BLaER1 treated with 17β-estradiol and CSF1 and Interleukin-3, amounts not matched to agents 10 nM and 100 nM (cell line): ENCODE data around the gene CSNK1D.
A peak's percentile ranks its signal among the peaks of the same experiment; 100 is the strongest.

Experiments
- H3K27ac ChIP-seq, 11 experiments: shearing (Covaris generic); formaldehyde crosslinking; 2 replicates each; pipeline ENCODE4 v1.8.1; 2022
- H3K27me3 ChIP-seq, 11 experiments: shearing (Covaris generic); formaldehyde crosslinking; 2 replicates each; pipeline ENCODE4 v1.8.1; 2022
- H3K36me3 ChIP-seq, 11 experiments: shearing (Covaris generic); formaldehyde crosslinking; 2 replicates each; pipeline ENCODE4 v1.8.1; 2022
- H3K4me1 ChIP-seq, 10 experiments: shearing (Covaris generic); formaldehyde crosslinking; 2 replicates each; pipeline ENCODE4 v1.8.1; 2022
- H3K4me2 ChIP-seq, 11 experiments: shearing (Covaris generic); formaldehyde crosslinking; 2 replicates each; pipeline ENCODE4 v1.8.1; 2022
- H3K4me3 ChIP-seq, 10 experiments: shearing (Covaris generic); formaldehyde crosslinking; 2 replicates each; pipeline ENCODE4 v1.8.1; 2022
- H3K9ac ChIP-seq, 11 experiments: shearing (Covaris generic); formaldehyde crosslinking; 2 replicates each; pipeline ENCODE4 v1.8.1; 2022
- H3K9me3 ChIP-seq, 11 experiments: shearing (Covaris generic); formaldehyde crosslinking; replicated peaks in 1 of 11; 2 replicates each; pipeline ENCODE4 v1.8.1; 2022
- H4K20me1 ChIP-seq, 11 experiments: shearing (Covaris generic); formaldehyde crosslinking; 2 replicates each; pipeline ENCODE4 v1.8.1; 2022
- Cebpa-rat ChIP-seq, 11 experiments: shearing (Covaris generic); IDR thresholded peaks; 2 replicates each; pipeline ENCODE4 v1.8.1; 2022

CSNK1D gene

DNA sequence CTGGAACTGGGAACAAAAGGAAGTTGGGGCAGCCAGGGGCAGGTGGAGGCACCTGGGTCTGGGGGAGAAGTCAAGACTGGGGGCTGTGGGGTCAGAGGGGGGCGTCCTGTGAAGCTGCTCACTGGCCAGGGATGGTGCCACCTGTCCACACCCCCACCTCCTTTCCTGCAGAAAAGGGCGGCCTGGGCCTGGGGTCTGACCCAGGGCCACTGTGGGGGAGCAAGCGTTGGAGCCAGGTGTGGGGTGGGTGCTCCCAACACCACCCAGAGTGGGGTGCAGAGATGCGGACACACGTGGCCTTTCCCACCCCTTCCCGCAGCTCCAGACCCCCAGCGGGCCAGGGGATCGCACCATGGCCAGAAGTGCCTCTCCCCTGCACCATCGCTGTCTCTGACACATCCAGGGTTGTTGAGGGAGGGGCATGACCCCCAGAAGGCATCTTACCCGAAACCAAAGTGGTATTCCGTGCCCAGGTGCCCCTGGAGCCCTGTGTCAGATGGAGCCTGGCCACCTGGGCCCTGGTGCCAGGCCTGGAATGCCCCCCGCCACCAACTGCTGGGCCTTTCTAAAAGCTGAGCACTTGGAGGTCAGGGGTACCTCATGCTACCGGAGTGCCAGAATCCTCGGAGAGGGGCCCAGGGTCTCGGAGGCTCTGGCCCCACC, 47.2 kb downstream of the CSNK1D start:
- Histone ChIP-seq H3K4me2 (peak overlapping the region in 5 of 11 experiments; percentile 5 to 99 (median 96); a peak in 6 of 22 replicates), H3K4me1 (peaks cover 21 to 44% (median 36%) of the 10 kb centered on the region in 10 experiments)

DNA sequence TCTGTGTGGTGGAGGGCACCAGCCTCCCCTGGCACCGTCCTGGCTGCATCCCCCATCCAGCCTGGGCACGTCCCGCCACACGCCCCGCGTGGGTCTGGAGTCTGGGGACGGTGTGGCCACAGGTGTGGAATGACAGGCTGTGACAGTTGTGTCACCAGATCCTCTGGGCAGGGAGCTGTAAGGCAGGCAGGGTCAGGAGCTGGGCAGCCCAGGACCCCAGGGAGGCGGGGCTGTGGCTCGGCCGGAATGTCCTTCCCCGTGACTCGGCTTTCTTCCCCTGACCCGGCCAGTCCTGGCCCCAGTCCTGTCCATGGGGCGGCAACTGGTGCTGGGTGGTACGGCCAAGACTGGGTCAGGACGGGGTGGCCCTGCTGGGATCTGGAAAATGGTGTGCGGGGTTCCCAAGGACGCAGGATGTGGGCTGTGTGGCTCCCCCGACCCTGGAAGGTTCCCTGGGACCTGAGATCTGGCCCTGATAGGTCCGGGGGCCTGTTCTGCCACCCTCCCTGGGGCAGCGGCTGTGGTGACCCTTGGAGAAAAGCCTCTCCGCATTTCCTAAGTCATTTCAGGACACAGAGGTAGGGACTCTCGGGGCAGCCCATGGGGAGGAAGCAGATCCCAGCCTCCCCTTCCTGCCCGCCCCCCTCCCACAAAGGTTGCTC, 48.0 kb downstream of the CSNK1D start:
- H3K4me2 ChIP-seq = peak overlapping the region in 2 of 11 experiments; percentile 6 to 7; a peak in 2 of 22 replicates
- peaks cover 0 to 17% (median 16%) of the 10 kb centered on the region in 11 experiments; a peak in 16 of 22 replicates for H4K20me1 ChIP-seq
- no peak overlapping the region for H3K9ac ChIP-seq
- H3K4me3 ChIP-seq = no peak overlapping the region
- peaks cover 0 to 21% (median 0%) of the 10 kb centered on the region in 11 experiments; a peak in 8 of 22 replicates for H3K27me3 ChIP-seq
- H3K4me1 ChIP-seq = peaks cover 21 to 40% (median 32%) of the 10 kb centered on the region in 10 experiments
- no peaks in the 10 kb centered on the region for H3K9me3 ChIP-seq
- H3K27ac ChIP-seq = no peak overlapping the region
- no peak for TF ChIP-seq Cebpa-rat (IDR thresholded peaks at IDR 0.05)
- H3K36me3 ChIP-seq = peaks cover 0 to 7% (median 0%) of the 10 kb centered on the region in 11 experiments; a peak in 2 of 22 replicates

More for the DNA sequence above, 47.2 kb downstream of the CSNK1D start:
- TF ChIP-seq Cebpa-rat (IDR thresholded peaks at IDR 0.05) = no peak
- H3K27ac ChIP-seq = peak overlapping the region in 1 of 11 experiments; percentile 20; a peak in 1 of 22 replicates
- H4K20me1 ChIP-seq = peaks cover 0 to 24% (median 20%) of the 10 kb centered on the region in 11 experiments; a peak in 16 of 22 replicates
- H3K27me3 ChIP-seq = peaks cover 0 to 21% (median 0%) of the 10 kb centered on the region in 11 experiments; a peak in 8 of 22 replicates
- no peaks in the 10 kb centered on the region for H3K9me3 ChIP-seq
- no peak overlapping the region for H3K4me3 ChIP-seq
- H3K36me3 ChIP-seq = peaks cover 0 to 10% (median 0%) of the 10 kb centered on the region in 11 experiments; a peak in 2 of 22 replicates
- peak overlapping the region in 2 of 11 experiments; percentile 7 to 59; a peak in 1 of 22 replicates for H3K9ac ChIP-seq

DNA sequence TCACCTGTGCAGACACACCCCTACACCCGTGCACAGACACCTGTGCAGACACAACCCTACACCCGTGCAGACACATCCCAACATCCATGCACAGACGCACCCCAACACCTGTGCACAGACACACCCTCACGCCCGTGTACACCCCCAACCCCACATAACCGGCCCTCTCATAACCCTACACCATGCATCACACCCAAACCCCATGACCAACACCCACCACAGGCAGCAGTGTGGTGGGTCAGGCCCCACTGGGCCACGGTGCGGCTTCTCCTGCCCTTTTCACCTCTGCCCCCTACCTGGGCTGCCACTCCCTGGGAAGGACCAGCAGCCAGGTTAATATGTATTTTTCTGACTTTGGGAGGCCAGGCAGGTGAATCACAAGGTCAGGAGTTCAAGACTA, 48.8 kb downstream of the CSNK1D start:
- TF ChIP-seq Cebpa-rat (IDR thresholded peaks at IDR 0.05) = no peak
- H3K4me1 ChIP-seq = peaks cover 20 to 39% (median 28%) of the 10 kb centered on the region in 10 experiments

DNA sequence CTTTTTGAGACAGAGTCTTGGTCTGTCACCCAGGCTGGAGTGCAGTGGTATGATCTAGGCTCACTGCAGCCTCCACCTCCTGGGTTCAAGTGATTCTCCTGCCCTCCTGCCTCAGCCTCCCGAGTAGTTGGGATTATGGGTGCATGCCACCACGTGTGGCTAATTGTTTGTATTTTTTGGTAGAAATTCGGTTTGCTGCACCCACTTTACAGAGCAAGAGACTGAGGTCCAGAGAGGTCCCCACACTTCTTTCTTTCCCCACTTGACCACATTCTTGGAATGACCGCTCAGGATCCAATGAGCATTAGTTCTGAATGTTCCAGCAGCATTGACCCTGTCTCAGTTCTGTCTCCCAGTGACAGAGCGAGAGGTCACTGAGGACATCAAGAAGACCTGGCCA, 50.0 kb downstream of the CSNK1D start:
- peaks cover 12 to 48% (median 24%) of the 10 kb centered on the region in 10 experiments for H3K4me1 ChIP-seq
- no peak overlapping the region for H3K27ac ChIP-seq
- no peaks in the 10 kb centered on the region for H3K36me3 ChIP-seq
- H3K4me2 ChIP-seq = no peak overlapping the region
- peaks cover 0 to 9% (median 0%) of the 10 kb centered on the region in 11 experiments; a peak in 5 of 22 replicates for H3K27me3 ChIP-seq
- H3K4me3 ChIP-seq = no peak overlapping the region
- no peaks in the 10 kb centered on the region for H4K20me1 ChIP-seq
- no peak overlapping the region for H3K9ac ChIP-seq
- no peaks in the 10 kb centered on the region for H3K9me3 ChIP-seq
- no peak for TF ChIP-seq Cebpa-rat (IDR thresholded peaks at IDR 0.05)

More for the DNA sequence above, 48.8 kb downstream of the CSNK1D start:
- Histone ChIP-seq H3K9me3 (no peaks in the 10 kb centered on the region), H3K27ac (no peak overlapping the region), H3K4me2 (no peak overlapping the region), H3K36me3 (peaks cover 0 to under 1% (median 0%) of the 10 kb centered on the region in 11 experiments; a peak in 1 of 22 replicates), H3K27me3 (peaks cover 0 to 21% (median 0%) of the 10 kb centered on the region in 11 experiments; a peak in 8 of 22 replicates), H3K9ac (no peak overlapping the region), H4K20me1 (peaks cover 0 to 8% (median 7%) of the 10 kb centered on the region in 11 experiments; a peak in 15 of 22 replicates), H3K4me3 (no peak overlapping the region)

DNA sequence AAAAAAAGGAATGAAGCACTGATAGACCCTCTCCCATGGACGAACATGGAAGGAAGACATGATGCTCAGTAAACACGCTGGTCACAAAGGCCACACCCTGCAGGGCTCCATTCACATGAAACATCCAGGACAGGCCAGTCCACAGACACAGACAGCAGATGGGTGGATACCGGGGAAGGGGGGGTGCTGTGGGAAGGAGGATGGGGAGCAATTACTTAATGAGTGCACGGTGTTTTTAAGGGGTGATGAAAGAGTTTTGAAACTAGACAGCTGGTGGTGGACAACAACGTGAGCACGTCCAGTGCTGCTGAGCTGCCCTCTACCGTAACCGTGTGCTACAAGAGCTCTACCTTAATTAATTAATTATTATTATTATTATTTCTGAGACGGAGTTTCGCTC, 50.7 kb downstream of the CSNK1D start:
- H3K27ac ChIP-seq = no peak overlapping the region
- no peak for TF ChIP-seq Cebpa-rat (IDR thresholded peaks at IDR 0.05)
- H3K4me1 ChIP-seq = peaks cover 5 to 49% (median 23%) of the 10 kb centered on the region in 10 experiments
- no peak overlapping the region for H3K4me3 ChIP-seq
- H3K4me2 ChIP-seq = no peak overlapping the region
- peaks cover 0 to 2% (median 0%) of the 10 kb centered on the region in 11 experiments; a peak in 1 of 22 replicates for H3K27me3 ChIP-seq
- no peak overlapping the region for H3K9ac ChIP-seq
- H3K9me3 ChIP-seq = no peaks in the 10 kb centered on the region
- no peaks in the 10 kb centered on the region for H3K36me3 ChIP-seq
- H4K20me1 ChIP-seq = no peaks in the 10 kb centered on the region

DNA sequence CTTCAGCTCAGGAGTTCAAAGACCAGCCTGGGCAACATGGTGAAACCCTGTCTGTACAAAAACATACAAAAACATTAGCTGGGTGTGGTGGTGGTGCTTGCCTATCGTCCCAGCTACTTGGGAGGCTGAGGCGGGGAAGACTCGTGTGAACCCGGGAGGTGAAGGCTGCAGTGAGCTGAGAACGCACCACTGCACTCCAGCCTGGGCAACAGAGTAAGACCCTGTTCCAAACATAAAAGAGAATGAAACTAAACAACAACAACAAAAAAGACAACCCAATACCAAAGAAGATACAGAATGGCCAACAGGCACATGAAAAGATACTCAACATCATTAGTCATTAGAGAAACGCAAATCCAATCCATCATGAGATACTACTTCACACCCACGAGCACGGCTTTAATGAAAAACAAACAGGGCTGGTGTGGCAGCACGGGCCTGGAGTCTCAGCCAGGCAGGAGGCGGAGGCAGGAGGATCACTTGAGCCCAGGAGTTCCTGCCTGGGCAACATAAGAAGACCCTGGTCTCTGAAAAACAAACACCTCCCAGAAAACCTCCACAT, 52.1 kb downstream of the CSNK1D start:
- no peaks in the 10 kb centered on the region for H3K27me3 ChIP-seq
- H3K27ac ChIP-seq = no peak overlapping the region
- TF ChIP-seq Cebpa-rat (IDR thresholded peaks at IDR 0.05) = no peak

DNA sequence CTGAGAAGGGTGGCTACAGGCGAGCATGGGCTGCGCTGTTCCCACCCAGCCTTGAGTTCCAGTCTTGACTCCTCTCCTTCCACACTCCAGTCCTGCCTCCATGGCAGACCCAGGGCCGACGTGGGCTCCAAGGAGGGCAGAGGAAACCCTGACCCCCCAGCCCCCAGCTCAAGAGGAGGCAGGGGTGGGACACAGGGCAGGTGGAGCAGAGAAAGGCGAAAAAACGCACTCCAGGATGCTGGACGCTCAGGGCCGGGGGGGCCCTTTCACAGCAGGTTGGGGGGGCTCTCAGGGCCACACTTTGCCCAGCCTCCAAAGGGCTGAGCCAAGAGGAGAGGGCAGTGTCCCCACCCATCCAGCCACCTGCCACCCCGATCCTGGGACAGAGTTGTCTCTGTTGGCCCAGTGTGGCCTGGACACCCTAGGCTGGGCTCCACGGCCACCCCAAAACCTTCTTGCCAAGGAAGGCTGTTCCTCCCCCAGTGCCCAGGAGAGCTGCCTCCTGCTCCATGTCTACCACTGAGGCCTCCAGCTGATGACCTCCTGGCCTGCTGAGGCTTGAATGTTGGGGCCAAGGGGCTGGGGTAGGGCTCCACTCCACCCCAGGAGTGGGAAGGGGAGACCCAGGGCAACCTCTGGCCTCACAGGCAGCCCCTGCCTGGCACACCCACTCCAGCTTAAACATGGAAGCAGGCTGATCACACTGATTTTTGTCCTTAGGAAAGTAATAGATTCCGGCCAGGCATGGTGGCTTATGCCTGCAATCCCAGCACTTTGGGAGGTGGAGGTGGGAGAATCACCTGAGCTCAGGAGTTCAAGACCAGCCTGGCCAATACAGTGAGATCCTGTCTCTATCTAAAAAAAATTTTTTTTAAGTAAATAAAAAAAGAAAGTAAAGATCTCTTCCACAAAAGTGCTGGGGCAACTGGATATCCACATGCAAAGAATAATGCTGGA, 53.5 kb downstream of the CSNK1D start:
- no peak for TF ChIP-seq Cebpa-rat (IDR thresholded peaks at IDR 0.05)
- no peaks in the 10 kb centered on the region for H3K27me3 ChIP-seq
- H3K9me3 ChIP-seq = no peaks in the 10 kb centered on the region

More for the DNA sequence above, 52.1 kb downstream of the CSNK1D start:
- Histone ChIP-seq H3K4me1 (peaks cover 11 to 49% (median 25%) of the 10 kb centered on the region in 10 experiments), H4K20me1 (no peaks in the 10 kb centered on the region), H3K4me3 (no peak overlapping the region), H3K4me2 (0 out of 22 replicates have a peak overlapping the region, but pooled peaks of 1 of the 11 experiments have one; percentile 5), H3K9me3 (no peaks in the 10 kb centered on the region), H3K9ac (0 out of 22 replicates have a peak overlapping the region, but pooled peaks of 1 of the 11 experiments have one; percentile 10), H3K36me3 (no peaks in the 10 kb centered on the region)

DNA sequence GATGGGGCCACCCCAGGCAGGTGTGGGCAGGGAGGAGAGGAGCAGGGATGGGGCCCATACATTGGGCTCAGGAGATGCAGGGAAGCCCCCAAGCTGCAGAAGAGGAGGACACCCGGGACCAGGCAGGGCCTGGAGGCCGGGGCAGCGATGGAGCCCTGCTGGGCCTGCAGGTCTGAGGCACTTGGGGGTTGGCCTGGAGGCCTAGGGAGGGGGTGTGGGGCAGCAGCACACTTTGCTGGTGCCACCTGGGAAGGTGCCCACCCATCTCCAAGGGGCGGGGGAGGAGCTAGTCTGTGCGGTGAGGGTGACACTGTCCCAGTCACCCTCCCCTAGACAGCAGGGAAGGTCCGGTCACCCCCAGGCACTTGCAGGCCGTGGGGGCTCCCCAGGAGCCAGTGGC, 54.4 kb downstream of the CSNK1D start:
- no peak overlapping the region; a peak in 1 of 20 replicates for H3K4me3 ChIP-seq
- H3K4me2 ChIP-seq = peak overlapping the region in 5 of 11 experiments; percentile 88 to 98 (median 90); a peak in 9 of 22 replicates
- peak overlapping the region in 3 of 11 experiments; percentile 54 to 85 (median 79); a peak in 6 of 22 replicates for H3K9ac ChIP-seq
- H4K20me1 ChIP-seq = no peaks in the 10 kb centered on the region
- peak overlapping the region in 5 of 11 experiments; percentile 82 to 97 (median 92); a peak in 11 of 22 replicates for H3K27ac ChIP-seq
- H3K9me3 ChIP-seq = no peaks in the 10 kb centered on the region
- H3K27me3 ChIP-seq = no peaks in the 10 kb centered on the region
- no peak for TF ChIP-seq Cebpa-rat (IDR thresholded peaks at IDR 0.05)
- no peaks in the 10 kb centered on the region for H3K36me3 ChIP-seq
- peaks cover 24 to 67% (median 47%) of the 10 kb centered on the region in 10 experiments for H3K4me1 ChIP-seq

More for the DNA sequence above, 53.5 kb downstream of the CSNK1D start:
- Histone ChIP-seq H3K4me1 (peaks cover 22 to 58% (median 38%) of the 10 kb centered on the region in 10 experiments), H3K4me3 (no peak overlapping the region), H4K20me1 (no peaks in the 10 kb centered on the region), H3K27ac (peak overlapping the region in 4 of 11 experiments; percentile 29 to 97 (median 92); a peak in 6 of 22 replicates), H3K4me2 (peak overlapping the region in 4 of 11 experiments; percentile 88 to 98 (median 90); a peak in 7 of 22 replicates), H3K9ac (peak overlapping the region in 3 of 11 experiments; percentile 15 to 85 (median 54); a peak in 5 of 22 replicates), H3K36me3 (no peaks in the 10 kb centered on the region)
